Ureter (tissue), 1 donor: ENCODE results near the gene LHX5. TPM values are rescaled to one million over a fixed set of nuclear protein-coding genes. Genes with fewer than 3 reads are reported as not detected.
"Not testable (repeated sequence)": the region's sequence is repeated elsewhere in the genome, so short reads cannot be mapped to it uniquely, and the experiment has no call there.

Source experiments
- DNase-seq: peaks from one replicate; pipeline ENCODE4 v3.0.0-alpha.2; 2020; ENCODE audit warnings: low spot score
- total RNA-seq: library from RNA; stranded (reverse); gene quantifications from one replicate; pipeline ENCODE4 v1.2.4, GENCODE V29; 2023
- donor health status: DM: yes; HTN: yes; CAD: no.

Gene LHX5
- not detected for total RNA-seq

GRCh38 chr12:113471619-113472171, at the start of gene LHX5:
TSS of gene LHX5 (minus strand) at chr12:113471871. CDS start at chr12:113471498, 373 bp downstream.
- no peak for DNase-seq

- no peak for DNase-seq
Observed at GRCh38 chr12:113519464-113520307, 48.0 kb upstream of the LHX5 start.

- DNase-seq: no peak
Observed at GRCh38 chr12:113515082-113515856, 43.6 kb upstream of the LHX5 start.

- no peak for DNase-seq
Observed at GRCh38 chr12:113514602-113515001, 42.9 kb upstream of the LHX5 start.

GRCh38 chr12:113512568-113512967, 40.9 kb upstream of the LHX5 start:
- DNase-seq: no peak

GRCh38 chr12:113506867-113507266, 35.2 kb upstream of the LHX5 start:
- DNase-seq: no peak

- DNase-seq: no peak
Observed at GRCh38 chr12:113505941-113506340, 34.3 kb upstream of the LHX5 start.

GRCh38 chr12:113504917-113505316, 33.2 kb upstream of the LHX5 start:
- no peak for DNase-seq

GRCh38 chr12:113500782-113501311, 29.2 kb upstream of the LHX5 start:
- no peak for DNase-seq

- DNase-seq: no peak
Observed at GRCh38 chr12:113500306-113500675, 28.6 kb upstream of the LHX5 start.

- no peak for DNase-seq
Observed at GRCh38 chr12:113498490-113498889, 26.8 kb upstream of the LHX5 start.

- DNase-seq: no peak
Observed at GRCh38 chr12:113497693-113498092, 26.0 kb upstream of the LHX5 start.

- not testable (repeated sequence) for DNase-seq
Observed at GRCh38 chr12:113495941-113496340, 24.3 kb upstream of the LHX5 start.

GRCh38 chr12:113488322-113488721, 16.7 kb upstream of the LHX5 start:
- DNase-seq: no peak

GRCh38 chr12:113486722-113487121, 15.1 kb upstream of the LHX5 start:
- no peak for DNase-seq

- no peak for DNase-seq
Observed at GRCh38 chr12:113485330-113485729, 13.7 kb upstream of the LHX5 start.

GRCh38 chr12:113482334-113482733, 10.7 kb upstream of the LHX5 start:
- DNase-seq: no peak

- DNase-seq: no peak
Observed at GRCh38 chr12:113480336-113480971, 8.8 kb upstream of the LHX5 start.

- DNase-seq: no peak
Observed at GRCh38 chr12:113479590-113480335, 8.1 kb upstream of the LHX5 start.

GRCh38 chr12:113479216-113479589, 7.5 kb upstream of the LHX5 start:
- DNase-seq: no peak

GRCh38 chr12:113478351-113479011, 6.8 kb upstream of the LHX5 start:
- DNase-seq: no peak
